ENCODE results near the gene SSBP3. TPM values are rescaled to one million over a fixed set of nuclear protein-coding genes. Genes with fewer than 3 reads are reported as not detected.

Gene SSBP3
- total and polyA plus RNA-seq, 2 of the 13 experiments (the other 11 are each of a cell fraction or from before 2014, with no cell fraction given): 8.5 to 17.6 TPM

GRCh38 chr1:54272772-54273091, 133.5 kb downstream of the SSBP3 start:
- Histone ChIP-seq H4K20me1 (ENCODE audit: insufficient read depth, low read length) (no peaks in the 10 kb centered on the region), H2AFZ (ENCODE audit: low read length) (no peak overlapping the region), H3K27me3 (ENCODE audit: control insufficient read depth in 1 of 2, insufficient read depth in 2 of 2, low read length in 2 of 2) (no peaks in the 10 kb centered on the region), H3K36me3 (replicated peaks in 1 of 2; ENCODE audit: control insufficient read depth in 1 of 2, insufficient read depth in 2 of 2, low read length in 2 of 2) (peaks cover 2 to 8% of the 10 kb centered on the region in 2 experiments; a peak in 2 of 5 replicates), H3K9me3 (ENCODE audit: low read length) (no peaks in the 10 kb centered on the region), H3K4me2 (ENCODE audit: low read depth, low read length) (no peak overlapping the region), H3K9ac (ENCODE audit: insufficient read depth, low read depth, low read length) (no peak overlapping the region), H3K4me3 (replicated peaks in 1 of 3; ENCODE audit: insufficient read depth in 1 of 3, low read depth in 2 of 3, low read length in 3 of 3) (no peak overlapping the region), H3K27ac (ENCODE audit: extremely low read length, insufficient read depth, low read length) (no peak overlapping the region), H3K4me1 (ENCODE audit: insufficient read depth, low read length) (peaks cover 26% of the 10 kb centered on the region), H3K79me2 (ENCODE audit: insufficient read depth, low read length) (no peaks in the 10 kb centered on the region)
- no peak for ATAC-seq
- intact Hi-C loops (cut with micrococcal nuclease; ENCODE audit: unreplicated experiment) (loop anchor here (1.0 kb wide), 1 partner anchor 13 kb away; no protein-coding TSS in a partner anchor), in situ Hi-C loops (cut with HindIII; ENCODE audit: extremely low pct_ligation_motif_present, low pct_unique_long_range_greater_than_20kb) (no loop called here)
- WGBS (ENCODE audit: low lambda C conversion rate): 100% methylated on average over 3 of the region's 4 CpGs
- DNase-seq (ENCODE audit: low spot score): no peak
- ChIA-PET POLR2A (no interaction called here), CTCF (ENCODE audit: low intra/inter-chr PET ratio, low total read pairs) (no interaction called here)
- BruUV-seq (replicated peaks): no TSS peak
- FAIRE-seq: no peak
- TF ChIP-seq HNRNPUL1 (IDR thresholded peaks at IDR 0.05; ENCODE audit: low read depth, low read length) (no peak), RXRB (CRISPR knock-in tag; IDR thresholded peaks at IDR 0.05; ENCODE audit: borderline replicate concordance) (no peak), STAG1 (CRISPR knock-in tag; IDR thresholded peaks at IDR 0.05) (0 out of 2 replicates have a peak, but pooled peaks have one; percentile 10)

GRCh38 chr1:54272134-54272533, 134.1 kb downstream of the SSBP3 start:
- Histone ChIP-seq H2AFZ (ENCODE audit: low read length) (no peak overlapping the region), H3K36me3 (replicated peaks in 1 of 2; ENCODE audit: control insufficient read depth in 1 of 2, insufficient read depth in 2 of 2, low read length in 2 of 2) (peaks cover 2 to 8% of the 10 kb centered on the region in 2 experiments; a peak in 2 of 5 replicates), H3K27me3 (ENCODE audit: control insufficient read depth in 1 of 2, insufficient read depth in 2 of 2, low read length in 2 of 2) (no peaks in the 10 kb centered on the region), H3K79me2 (ENCODE audit: insufficient read depth, low read length) (no peaks in the 10 kb centered on the region), H3K27ac (ENCODE audit: extremely low read length, insufficient read depth, low read length) (no peak overlapping the region), H3K4me3 (replicated peaks in 1 of 3; ENCODE audit: insufficient read depth in 1 of 3, low read depth in 2 of 3, low read length in 3 of 3) (no peak overlapping the region), H3K4me1 (ENCODE audit: insufficient read depth, low read length) (peaks cover 20% of the 10 kb centered on the region), H4K20me1 (ENCODE audit: insufficient read depth, low read length) (no peaks in the 10 kb centered on the region), H3K9me3 (ENCODE audit: low read length) (no peaks in the 10 kb centered on the region), H3K4me2 (ENCODE audit: low read depth, low read length) (no peak overlapping the region), H3K9ac (ENCODE audit: insufficient read depth, low read depth, low read length) (no peak overlapping the region)
- FAIRE-seq (no peak), ATAC-seq (peak; percentile 30; the same call in 1 of the 3 replicates), DNase-seq (ENCODE audit: low spot score) (no peak)
- no TSS peak for BruUV-seq (replicated peaks)
- ChIA-PET CTCF (ENCODE audit: low intra/inter-chr PET ratio, low total read pairs) (no interaction called here), POLR2A (no interaction called here)
- no peak for TF ChIP-seq FOXK1 (CRISPR knock-in tag; IDR thresholded peaks at IDR 0.05; ENCODE audit: borderline replicate concordance, low read depth)
- no peak for TF ChIP-seq GMEB1 (CRISPR knock-in tag; IDR thresholded peaks at IDR 0.05; ENCODE audit: borderline replicate concordance)
- no peak for TF ChIP-seq PBX3 (CRISPR knock-in tag; IDR thresholded peaks at IDR 0.05; ENCODE audit: borderline replicate concordance)
- no peak for TF ChIP-seq THAP8 (CRISPR knock-in tag; IDR thresholded peaks at IDR 0.05; ENCODE audit: borderline replicate concordance)
- TF ChIP-seq ZNF841 (CRISPR knock-in tag; IDR thresholded peaks at IDR 0.05; ENCODE audit: borderline replicate concordance): no peak
- intact Hi-C loops (cut with micrococcal nuclease; ENCODE audit: unreplicated experiment) (no loop called here), in situ Hi-C loops (cut with HindIII; ENCODE audit: extremely low pct_ligation_motif_present, low pct_unique_long_range_greater_than_20kb) (no loop called here)
- 67% methylated on average over 2 of the region's 2 CpGs for WGBS (ENCODE audit: low lambda C conversion rate)
